ENCODE results near the gene TMEM178B.

The TMEM178B gene

GRCh38 chr7:141265668-141266067 lies 191.8 kb downstream of the TMEM178B start:
- no peak for DNase-seq

- no peak for DNase-seq
Measured at GRCh38 chr7:141268614-141269013, 194.8 kb downstream of the TMEM178B start.

GRCh38 chr7:141271451-141271850 lies 197.6 kb downstream of the TMEM178B start:
- no peak for DNase-seq

GRCh38 chr7:141272417-141272816 lies 198.6 kb downstream of the TMEM178B start:
- DNase-seq = no peak

GRCh38 chr7:141275350-141275749 lies 201.5 kb downstream of the TMEM178B start:
- no peak for DNase-seq

DNA sequence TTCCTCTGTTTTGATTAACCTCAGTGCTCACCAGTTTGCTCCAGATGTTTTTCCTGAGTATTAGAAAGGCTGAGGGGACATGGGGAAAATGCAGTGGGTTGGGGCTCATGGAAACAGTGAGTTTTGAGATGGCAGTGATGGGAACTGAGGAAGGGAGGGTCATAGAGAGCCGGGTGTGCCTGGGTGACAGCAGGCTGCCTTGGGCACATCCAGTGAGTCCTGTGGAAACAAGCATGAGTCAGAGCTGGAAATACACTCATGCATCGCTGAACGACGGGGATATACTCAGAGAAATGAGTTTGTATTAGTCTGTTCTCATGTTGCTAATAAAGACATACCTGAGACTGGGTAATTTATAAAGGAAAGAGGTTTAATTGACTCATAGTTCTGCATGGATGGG lies 202.2 kb downstream of the TMEM178B start:
- no peak for DNase-seq

DNA sequence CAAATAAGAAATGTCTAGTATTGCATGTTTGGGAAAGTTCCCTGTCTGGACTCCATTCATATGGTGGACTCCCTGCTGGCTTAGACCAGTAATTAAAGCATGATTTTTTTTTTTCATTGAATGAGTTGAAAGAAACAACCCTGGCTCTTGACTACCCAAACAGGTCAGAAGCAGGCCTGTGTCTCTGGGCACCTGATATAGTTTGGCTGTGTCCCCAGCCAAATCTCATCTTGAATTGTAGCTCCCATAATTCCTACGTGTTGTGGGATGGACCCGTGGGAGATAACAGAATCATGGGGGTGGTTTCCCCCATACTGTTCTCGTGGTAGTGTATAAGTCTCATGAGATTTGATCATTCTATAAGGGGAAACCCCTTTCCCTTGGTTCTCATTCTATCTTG lies 206.2 kb downstream of the TMEM178B start:
- DNase-seq = no peak

GRCh38 chr7:141281311-141281710 lies 207.4 kb downstream of the TMEM178B start:
- DNase-seq = no peak

- no peak for DNase-seq
Measured at GRCh38 chr7:141286522-141286921, 212.7 kb downstream of the TMEM178B start.

GRCh38 chr7:141287936-141288335 lies 214.1 kb downstream of the TMEM178B start:
- no peak for DNase-seq

DNA sequence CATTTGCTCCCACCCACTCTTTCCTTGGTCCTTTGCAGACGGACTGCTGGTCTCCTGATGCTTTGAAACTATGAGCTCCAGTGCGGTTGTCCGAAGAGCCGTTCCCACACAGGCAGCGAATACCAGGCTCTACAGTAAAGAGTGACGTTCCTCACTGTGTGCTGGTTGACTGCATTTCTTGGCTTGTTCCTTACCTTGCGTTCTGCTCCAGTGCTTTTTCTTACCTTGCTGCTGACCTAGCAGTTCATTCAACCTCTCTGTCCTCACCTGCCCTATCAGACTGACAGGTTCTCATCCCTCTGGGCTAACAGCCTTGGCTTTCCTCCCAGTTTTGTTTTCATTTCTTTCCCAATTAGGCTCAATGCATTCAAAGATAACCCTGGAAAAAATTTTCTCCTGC lies 214.8 kb downstream of the TMEM178B start:
- no peak for DNase-seq

GRCh38 chr7:141290365-141290764 lies 216.5 kb downstream of the TMEM178B start:
- no peak for DNase-seq

DNA sequence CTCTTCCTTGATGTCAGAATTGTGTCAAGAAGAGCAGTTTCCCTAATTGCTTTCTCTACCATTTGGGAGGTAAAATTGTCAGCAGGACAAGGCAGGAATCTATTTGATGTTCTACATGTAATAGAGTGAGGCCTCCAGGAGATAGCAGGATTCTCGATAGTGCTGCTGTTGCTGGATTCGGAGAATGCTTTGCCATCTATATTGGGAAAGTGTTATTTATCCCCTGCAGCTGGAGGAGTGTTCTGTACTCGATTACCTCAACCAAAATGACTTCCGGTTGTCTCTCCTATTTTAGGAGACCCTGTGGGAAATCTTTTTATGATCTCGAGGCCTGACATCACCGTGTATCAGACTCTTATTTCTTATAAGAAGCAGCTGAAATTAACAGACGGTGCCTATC lies 217.1 kb downstream of the TMEM178B start:
- no peak for DNase-seq

DNA sequence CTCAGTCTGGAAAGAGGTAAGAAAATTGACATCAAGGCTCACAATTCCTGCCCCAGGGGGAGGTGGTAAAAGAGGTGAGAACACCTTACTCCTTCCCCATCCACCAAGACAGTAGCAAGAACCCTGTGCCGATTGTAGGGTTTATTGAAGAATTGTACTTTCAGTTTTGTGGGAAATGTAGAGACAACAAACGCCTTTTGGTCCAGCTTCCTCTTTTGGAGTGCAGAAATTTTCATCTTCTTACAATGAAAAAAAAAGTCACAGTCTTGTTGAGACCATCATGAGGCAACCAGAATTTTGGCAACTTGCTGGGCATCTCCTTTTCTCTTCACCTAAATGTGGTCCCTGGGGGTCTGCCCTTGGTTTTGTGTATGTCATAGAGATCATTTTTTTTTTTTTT lies 217.7 kb downstream of the TMEM178B start:
- no peak for DNase-seq

DNA sequence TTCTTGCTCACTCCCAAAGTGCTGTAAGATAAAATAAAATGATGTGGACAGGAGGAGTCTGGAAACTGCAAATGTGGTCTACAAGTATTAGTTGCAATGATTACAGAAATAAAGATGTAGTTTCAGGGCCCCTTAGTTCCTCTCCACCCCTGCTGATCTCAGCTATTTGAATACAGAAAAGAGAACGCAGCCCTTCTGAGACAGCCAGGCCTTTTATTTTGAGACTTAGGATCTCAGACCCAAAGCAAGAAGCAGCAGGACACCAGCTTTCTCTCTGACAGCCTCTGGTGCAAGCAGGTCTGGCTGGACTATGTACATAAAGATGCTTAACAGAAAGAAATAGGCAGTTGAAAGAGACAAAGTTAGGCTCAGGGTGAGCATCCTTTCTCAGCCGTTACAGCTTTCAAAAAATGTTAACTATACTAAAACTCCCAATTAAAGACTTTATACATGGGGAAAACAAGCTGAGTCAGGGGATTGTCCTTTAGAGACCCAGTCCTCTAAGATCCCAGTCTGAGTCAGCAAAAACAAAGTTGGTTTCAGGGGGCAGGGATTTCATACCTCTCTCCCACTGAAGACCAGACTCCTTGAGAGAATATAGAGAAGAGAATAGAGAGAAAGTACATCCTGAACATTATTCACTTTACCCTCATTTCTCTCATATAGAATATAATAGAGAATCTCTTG lies 220.4 kb downstream of the TMEM178B start:
- DNase-seq = no peak

DNA sequence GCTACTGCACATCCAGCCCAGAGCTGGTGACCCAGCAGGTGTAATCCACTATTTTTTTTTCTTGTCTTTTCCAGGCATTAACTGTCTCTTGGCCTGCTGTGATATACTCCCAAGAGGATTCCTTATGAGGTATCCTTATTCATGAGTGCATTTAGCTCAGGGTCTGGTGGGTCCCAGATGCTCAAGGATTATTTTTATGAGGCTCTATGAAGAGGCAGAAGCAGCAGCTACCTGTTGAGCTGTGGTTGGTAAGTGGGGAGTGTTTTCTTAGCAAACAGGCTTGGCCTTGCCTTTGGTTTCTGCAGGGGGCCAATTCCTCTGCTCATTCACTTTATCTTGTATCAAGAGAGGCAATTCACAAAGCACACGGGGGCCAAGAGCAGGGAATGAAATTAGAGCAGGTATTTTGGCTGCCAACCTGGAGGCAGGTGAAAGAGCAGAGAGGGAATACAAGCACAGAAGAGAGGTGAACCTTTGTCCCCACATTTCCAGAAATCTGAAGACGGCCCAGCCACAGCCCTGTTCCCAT lies 221.6 kb downstream of the TMEM178B start:
- DNase-seq = no peak

DNA sequence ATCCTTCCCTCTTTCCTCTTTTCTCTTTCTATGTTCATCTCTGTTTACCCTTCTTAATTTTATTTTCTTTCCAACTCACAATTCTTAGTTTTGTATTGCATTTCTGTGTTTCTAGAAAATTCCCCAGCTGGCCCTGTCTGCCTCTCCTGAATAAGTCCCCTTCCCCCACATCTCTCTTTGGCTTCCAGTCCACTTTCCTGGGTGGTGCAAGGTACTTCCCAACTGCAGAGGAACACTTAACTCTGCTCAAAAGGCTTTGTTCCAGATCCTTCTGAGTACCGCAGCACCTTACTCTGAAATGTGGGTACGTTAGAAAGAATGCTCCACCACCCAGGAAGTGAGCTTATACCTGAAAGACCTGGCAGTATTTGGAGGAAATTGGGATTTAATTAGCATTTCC lies 227.0 kb downstream of the TMEM178B start:
- no peak for DNase-seq

DNA sequence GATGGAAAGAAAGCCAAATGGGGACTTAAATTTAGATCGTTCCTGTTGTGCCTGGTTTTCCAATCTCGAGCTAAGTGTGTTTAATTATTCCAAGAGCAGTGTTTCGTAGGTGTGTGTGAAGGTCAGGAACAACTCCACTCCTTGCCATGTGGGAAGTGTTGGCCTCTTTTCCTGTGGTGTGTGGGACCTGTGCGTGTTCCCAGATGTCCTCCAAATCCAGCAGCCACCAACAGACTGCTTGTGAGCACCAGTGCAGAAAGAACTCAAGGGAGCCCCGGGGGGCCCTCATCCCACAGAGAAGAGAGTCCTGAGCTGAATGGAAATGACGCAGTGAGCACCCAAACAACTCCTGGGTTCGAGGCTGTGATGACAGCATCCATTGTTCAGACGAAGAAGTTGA lies 227.7 kb downstream of the TMEM178B start:
- DNase-seq = no peak

- no peak for DNase-seq
Measured at GRCh38 chr7:141302617-141303016, 228.8 kb downstream of the TMEM178B start.

DNA sequence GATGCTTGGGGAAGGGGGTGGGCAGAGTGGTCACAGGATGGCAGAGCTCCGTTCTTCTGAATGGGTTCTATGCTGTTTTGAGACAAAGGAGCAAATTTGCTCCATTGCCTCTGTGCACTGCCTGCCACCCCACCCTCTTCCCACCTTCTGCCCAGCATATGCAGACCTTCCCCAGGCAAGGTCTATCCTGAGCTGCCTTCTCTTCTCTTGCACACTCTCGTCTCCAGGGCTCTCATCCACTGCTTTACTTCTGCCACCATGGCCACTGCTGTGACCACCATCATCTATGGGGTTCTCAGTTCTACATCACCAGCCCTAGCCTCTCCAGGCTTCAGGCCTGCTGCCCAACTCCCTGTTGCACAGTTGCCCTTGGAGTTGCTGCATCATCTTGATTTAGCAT lies 230.4 kb downstream of the TMEM178B start:
- no peak for DNase-seq

GRCh38 chr7:141306081-141306480 lies 232.2 kb downstream of the TMEM178B start:
- DNase-seq = no peak

GRCh38 chr7:141312395-141312794 lies 238.5 kb downstream of the TMEM178B start:
- DNase-seq = no peak

DNA sequence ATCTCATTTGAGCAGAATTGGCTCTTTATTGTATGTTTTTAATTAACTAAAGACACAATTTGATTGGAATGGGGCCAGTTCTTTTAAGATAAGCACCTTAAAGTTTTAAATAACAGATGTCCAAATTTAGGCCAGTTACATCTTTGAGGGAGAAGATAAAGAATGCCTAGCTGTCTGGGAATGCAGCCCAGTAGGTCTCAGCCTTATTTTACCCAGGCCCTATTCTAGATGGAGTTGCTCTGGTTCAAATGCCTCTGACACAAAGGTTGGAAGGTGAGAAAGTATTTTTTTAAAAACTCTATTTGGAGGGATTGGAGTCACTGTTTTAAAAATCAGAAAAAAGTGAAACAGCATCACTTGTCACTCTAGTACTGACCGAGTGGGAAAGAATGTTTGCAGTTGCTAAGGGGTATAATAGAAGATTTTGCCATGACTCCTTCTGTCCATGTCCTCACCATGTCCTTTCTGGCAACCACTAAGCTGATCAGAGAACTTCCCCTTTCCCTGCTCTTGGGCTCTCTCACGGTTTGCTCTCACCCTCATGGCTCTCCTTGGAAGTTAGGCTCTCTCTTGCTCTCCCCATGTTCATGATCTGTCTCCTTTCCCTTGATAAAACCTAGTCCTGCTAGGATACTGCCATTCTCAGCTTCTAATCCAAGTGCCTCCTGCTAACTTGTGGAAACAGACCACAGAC lies 239.1 kb downstream of the TMEM178B start:
- no peak for DNase-seq

- no peak for DNase-seq
Measured at GRCh38 chr7:141313896-141314295, 240.0 kb downstream of the TMEM178B start.
